K562 (cell line): ENCODE data around the gene UBA3. TPM values are rescaled to one million over a fixed set of nuclear protein-coding genes. Genes with fewer than 3 reads are reported as not detected.

Experiments
- CTBP1 ChIP-seq: fragments of 450-650 bp; IDR thresholded peaks from 2 replicates; pipeline ENCODE4 v1.6.1; 2016; ENCODE audit warnings: borderline replicate concordance
- GTF2E2 ChIP-seq: fragments of 200-800 bp; sonication (Bioruptor generic); IDR thresholded peaks from 2 replicates; pipeline ENCODE4 v1.6.1; 2016; ENCODE audit warnings: missing genetic modification characterization, missing compliant biosample characterization
- HNRNPH1 ChIP-seq: fragments of 200-400 bp; formaldehyde crosslinking; optimal IDR thresholded peaks from 2 replicates; pipeline ENCODE3; 2017; ENCODE audit warnings: low read depth, mild to moderate bottlenecking, low read length, moderate library complexity
- MCM2 ChIP-seq: fragments of 450-650 bp; IDR thresholded peaks from 2 replicates; pipeline ENCODE4 v1.6.1; 2017; ENCODE audit warnings: low read depth, mild to moderate bottlenecking
- MEIS2 ChIP-seq: fragments of 450-650 bp; IDR thresholded peaks from 2 replicates; pipeline ENCODE4 v1.6.1; 2014; ENCODE audit warnings: mild to moderate bottlenecking; ENCODE audit not compliant: partially characterized antibody
- PTBP1 ChIP-seq: fragments of 200-400 bp; formaldehyde crosslinking; IDR thresholded peaks from 2 replicates; pipeline ENCODE4 v1.6.1; 2017; ENCODE audit warnings: low read depth, low read length
- YBX1 ChIP-seq: fragments of 450-650 bp; IDR thresholded peaks from 2 replicates; pipeline ENCODE4 v1.7.1; 2016; ENCODE audit warnings: mild to moderate bottlenecking
- ZBTB8A ChIP-seq: fragments of 450-650 bp; IDR thresholded peaks from 2 replicates; pipeline ENCODE4 v1.6.1; 2018; ENCODE audit warnings: mild to moderate bottlenecking, moderate library complexity; ENCODE audit not compliant: partially characterized antibody
- polyA plus RNA-seq, 8 experiments: library from polyadenylated mRNA; depleted of rRNA in 4 of 8; stranded (reverse) in 5 of 8; unstranded in 3 of 8; fragments of >200 nt; fragmentation: Nextera tagmentation in 2 of 8; fragmentation: Illumina TruSeq in 1 of 8; extraction: Ambion mirVana in 2 of 8; extraction: Trizol in 1 of 8; gene quantifications; 2 replicates each; pipeline versions ENCODE4 v1.2.1 to v1.2.3, GENCODE V29; 2011 to 2014; ENCODE audit warnings: inconsistent platforms in 1 of 8, missing spikeins in 1 of 8
- total RNA-seq, 7 experiments: library from RNA; depleted of rRNA in 6 of 7; stranded (reverse); fragments of >200 nt in 6 of 7; fragmentation: Illumina TruSeq in 2 of 7; extraction: Trizol in 2 of 7; gene quantifications; 2 replicates each; pipeline versions ENCODE4 v1.2.1 to v1.2.3, GENCODE V29; 2011 to 2021; ENCODE audit warnings: low replicate concordance in 1 of 7
- TF ChIP-seq, protein P1 (sequence below): fragments of 200-400 bp; formaldehyde crosslinking; IDR thresholded peaks from 2 replicates; pipeline ENCODE4 v1.6.1; 2017; ENCODE audit warnings: mild to moderate bottlenecking, low read depth, low read length, moderate library complexity
- TF ChIP-seq, protein P2 (sequence below): fragments of 250-450 bp; sonication (Bioruptor Pico); IDR thresholded peaks from 2 replicates; pipeline ENCODE4 v1.4.0; 2020; ENCODE audit warnings: mild to moderate bottlenecking, moderate library complexity
- TF ChIP-seq, protein P3 (sequence below), 2 experiments: fragments of 450-650 bp in 1 of 2; sonication (generic) in 1 of 2; formaldehyde crosslinking in 1 of 2; IDR thresholded peaks; 2 replicates each; pipeline versions ENCODE4 v1.7.1 to v1.9.0; 2016 to 2022; ENCODE audit warnings: inconsistent platforms in 1 of 2, mild to moderate bottlenecking in 1 of 2, missing genetic modification reagents in 1 of 2

Gene UBA3
- total and polyA plus RNA-seq, 9 of the 15 experiments (the other 6 are each of a cell fraction or from before 2014, with no cell fraction given): 23.2 to 80.0 (median 38.6) TPM

DNA sequence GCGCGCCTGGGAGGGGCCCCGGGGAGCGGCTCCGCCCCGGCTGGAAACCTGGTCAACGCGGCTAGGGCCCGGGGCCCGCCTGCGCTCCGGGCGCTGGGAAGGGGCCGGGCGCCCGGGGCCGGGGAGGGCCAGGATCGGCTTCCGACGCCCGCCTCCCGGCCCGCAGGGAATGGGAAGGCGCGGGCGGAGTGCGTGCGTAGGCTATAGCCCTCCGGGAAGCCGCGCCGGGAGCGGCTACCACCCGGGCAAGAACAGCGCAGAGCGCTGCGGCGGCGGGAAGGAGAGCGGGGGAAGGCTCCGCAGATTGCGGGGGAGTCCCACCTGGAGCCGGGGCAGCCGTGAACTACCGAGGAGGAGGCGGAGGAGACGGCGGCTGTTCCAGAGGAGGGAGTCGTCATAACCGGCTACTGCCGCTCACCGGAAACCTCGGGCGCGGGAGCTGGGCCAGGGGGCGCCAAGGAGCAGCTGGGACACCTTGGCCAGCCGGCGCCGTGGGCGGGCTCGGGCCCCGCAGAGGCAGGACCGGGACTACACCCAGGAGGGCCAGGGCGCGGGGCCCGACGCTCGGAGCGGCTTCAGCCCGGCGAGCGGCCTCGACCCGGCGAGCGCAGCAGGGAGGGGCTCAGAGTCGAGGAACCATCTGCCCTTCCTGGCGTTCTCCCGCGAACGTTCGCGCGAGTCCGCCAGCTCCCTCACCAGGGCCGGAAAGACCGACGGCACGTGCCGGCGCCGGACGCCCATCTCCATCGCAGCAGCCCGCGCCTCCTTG is 66.7 kb downstream of the UBA3 start, which contains the start of gene EOGT (continued):
- TF ChIP-seq, protein P1, sequence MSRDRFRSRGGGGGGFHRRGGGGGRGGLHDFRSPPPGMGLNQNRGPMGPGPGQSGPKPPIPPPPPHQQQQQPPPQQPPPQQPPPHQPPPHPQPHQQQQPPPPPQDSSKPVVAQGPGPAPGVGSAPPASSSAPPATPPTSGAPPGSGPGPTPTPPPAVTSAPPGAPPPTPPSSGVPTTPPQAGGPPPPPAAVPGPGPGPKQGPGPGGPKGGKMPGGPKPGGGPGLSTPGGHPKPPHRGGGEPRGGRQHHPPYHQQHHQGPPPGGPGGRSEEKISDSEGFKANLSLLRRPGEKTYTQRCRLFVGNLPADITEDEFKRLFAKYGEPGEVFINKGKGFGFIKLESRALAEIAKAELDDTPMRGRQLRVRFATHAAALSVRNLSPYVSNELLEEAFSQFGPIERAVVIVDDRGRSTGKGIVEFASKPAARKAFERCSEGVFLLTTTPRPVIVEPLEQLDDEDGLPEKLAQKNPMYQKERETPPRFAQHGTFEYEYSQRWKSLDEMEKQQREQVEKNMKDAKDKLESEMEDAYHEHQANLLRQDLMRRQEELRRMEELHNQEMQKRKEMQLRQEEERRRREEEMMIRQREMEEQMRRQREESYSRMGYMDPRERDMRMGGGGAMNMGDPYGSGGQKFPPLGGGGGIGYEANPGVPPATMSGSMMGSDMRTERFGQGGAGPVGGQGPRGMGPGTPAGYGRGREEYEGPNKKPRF: no peak
- TF ChIP-seq, protein P2, sequence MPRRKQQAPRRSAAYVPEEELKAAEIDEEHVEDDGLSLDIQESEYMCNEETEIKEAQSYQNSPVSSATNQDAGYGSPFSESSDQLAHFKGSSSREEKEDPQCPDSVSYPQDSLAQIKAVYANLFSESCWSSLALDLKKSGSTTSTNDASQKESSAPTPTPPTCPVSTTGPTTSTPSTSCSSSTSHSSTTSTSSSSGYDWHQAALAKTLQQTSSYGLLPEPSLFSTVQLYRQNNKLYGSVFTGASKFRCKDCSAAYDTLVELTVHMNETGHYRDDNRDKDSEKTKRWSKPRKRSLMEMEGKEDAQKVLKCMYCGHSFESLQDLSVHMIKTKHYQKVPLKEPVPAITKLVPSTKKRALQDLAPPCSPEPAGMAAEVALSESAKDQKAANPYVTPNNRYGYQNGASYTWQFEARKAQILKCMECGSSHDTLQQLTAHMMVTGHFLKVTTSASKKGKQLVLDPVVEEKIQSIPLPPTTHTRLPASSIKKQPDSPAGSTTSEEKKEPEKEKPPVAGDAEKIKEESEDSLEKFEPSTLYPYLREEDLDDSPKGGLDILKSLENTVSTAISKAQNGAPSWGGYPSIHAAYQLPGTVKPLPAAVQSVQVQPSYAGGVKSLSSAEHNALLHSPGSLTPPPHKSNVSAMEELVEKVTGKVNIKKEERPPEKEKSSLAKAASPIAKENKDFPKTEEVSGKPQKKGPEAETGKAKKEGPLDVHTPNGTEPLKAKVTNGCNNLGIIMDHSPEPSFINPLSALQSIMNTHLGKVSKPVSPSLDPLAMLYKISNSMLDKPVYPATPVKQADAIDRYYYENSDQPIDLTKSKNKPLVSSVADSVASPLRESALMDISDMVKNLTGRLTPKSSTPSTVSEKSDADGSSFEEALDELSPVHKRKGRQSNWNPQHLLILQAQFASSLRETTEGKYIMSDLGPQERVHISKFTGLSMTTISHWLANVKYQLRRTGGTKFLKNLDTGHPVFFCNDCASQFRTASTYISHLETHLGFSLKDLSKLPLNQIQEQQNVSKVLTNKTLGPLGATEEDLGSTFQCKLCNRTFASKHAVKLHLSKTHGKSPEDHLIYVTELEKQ (CRISPR knock-in tag): no peak
- TF ChIP-seq PTBP1 (0 out of 2 replicates have a peak, but pooled peaks have one; percentile 42), YBX1 (no peak), MCM2 (no peak), HNRNPH1 (no peak), GTF2E2 (no peak; the same call in 1 of the 2 replicates), CTBP1 (peak; percentile 91), ZBTB8A (no peak), MEIS2 (no peak)
- TF ChIP-seq, protein P3, sequence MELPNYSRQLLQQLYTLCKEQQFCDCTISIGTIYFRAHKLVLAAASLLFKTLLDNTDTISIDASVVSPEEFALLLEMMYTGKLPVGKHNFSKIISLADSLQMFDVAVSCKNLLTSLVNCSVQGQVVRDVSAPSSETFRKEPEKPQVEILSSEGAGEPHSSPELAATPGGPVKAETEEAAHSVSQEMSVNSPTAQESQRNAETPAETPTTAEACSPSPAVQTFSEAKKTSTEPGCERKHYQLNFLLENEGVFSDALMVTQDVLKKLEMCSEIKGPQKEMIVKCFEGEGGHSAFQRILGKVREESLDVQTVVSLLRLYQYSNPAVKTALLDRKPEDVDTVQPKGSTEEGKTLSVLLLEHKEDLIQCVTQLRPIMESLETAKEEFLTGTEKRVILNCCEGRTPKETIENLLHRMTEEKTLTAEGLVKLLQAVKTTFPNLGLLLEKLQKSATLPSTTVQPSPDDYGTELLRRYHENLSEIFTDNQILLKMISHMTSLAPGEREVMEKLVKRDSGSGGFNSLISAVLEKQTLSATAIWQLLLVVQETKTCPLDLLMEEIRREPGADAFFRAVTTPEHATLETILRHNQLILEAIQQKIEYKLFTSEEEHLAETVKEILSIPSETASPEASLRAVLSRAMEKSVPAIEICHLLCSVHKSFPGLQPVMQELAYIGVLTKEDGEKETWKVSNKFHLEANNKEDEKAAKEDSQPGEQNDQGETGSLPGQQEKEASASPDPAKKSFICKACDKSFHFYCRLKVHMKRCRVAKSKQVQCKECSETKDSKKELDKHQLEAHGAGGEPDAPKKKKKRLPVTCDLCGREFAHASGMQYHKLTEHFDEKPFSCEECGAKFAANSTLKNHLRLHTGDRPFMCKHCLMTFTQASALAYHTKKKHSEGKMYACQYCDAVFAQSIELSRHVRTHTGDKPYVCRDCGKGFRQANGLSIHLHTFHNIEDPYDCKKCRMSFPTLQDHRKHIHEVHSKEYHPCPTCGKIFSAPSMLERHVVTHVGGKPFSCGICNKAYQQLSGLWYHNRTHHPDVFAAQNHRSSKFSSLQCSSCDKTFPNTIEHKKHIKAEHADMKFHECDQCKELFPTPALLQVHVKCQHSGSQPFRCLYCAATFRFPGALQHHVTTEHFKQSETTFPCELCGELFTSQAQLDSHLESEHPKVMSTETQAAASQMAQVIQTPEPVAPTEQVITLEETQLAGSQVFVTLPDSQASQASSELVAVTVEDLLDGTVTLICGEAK (IDR thresholded peaks at IDR 0.05): peak; percentile 39
- TF ChIP-seq, protein P3 (CRISPR knock-in tag; IDR thresholded peaks at IDR 0.05): no peak
